Hepatocyte (in vitro differentiated cells): ENCODE data around the gene GTSF1L.

Source experiments
- EZH2phosphoT487 ChIP-seq: fragments of 200-600 bp; sonication (generic); IDR thresholded peaks from one replicate; pipeline ENCODE4 v1.6.1; 2018; ENCODE audit warnings: antibody characterized with exemption, mild to moderate bottlenecking, low read depth, moderate library complexity; ENCODE audit not compliant: unreplicated experiment, severe bottlenecking
- TF ChIP-seq, protein P1 (sequence below): fragments of 200-600 bp; sonication (generic); IDR thresholded peaks from 2 replicates; pipeline ENCODE4 v1.5.1; 2016; ENCODE audit warnings: antibody characterized with exemption, mild to moderate bottlenecking; ENCODE audit not compliant: poor library complexity

DNA sequence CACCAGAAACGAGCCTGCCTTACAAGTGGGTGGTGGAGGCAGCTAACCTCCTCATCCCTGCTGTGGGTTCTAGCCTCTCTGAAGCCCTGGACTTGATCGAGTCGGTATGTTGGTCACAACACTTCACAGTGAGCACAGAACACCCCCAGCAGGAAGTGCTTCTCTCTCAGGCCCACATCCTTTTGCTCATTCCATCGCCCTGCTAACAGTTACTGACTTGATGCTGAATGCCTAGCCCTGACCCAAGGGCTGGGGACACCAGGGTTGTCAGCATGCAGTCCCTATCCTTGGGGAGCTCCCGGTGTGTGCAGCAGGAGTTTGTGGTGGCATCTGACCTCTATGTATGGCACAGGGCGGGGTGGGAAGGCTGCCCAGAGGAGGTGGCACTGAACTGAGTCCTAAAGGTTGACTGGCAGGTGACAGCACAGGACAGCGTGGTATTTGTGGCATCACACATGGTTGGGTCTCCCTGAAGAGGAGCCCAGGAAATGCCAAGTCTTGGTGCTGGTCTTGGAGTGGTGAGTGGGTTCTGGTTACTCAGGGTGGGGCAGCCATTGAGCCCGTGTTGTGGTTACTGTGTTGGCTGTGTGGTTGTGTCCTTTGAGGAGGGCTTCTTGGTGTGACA, 26.7 kb downstream of the GTSF1L start:
- TF ChIP-seq EZH2phosphoT487 = no peak
- TF ChIP-seq, protein P1, sequence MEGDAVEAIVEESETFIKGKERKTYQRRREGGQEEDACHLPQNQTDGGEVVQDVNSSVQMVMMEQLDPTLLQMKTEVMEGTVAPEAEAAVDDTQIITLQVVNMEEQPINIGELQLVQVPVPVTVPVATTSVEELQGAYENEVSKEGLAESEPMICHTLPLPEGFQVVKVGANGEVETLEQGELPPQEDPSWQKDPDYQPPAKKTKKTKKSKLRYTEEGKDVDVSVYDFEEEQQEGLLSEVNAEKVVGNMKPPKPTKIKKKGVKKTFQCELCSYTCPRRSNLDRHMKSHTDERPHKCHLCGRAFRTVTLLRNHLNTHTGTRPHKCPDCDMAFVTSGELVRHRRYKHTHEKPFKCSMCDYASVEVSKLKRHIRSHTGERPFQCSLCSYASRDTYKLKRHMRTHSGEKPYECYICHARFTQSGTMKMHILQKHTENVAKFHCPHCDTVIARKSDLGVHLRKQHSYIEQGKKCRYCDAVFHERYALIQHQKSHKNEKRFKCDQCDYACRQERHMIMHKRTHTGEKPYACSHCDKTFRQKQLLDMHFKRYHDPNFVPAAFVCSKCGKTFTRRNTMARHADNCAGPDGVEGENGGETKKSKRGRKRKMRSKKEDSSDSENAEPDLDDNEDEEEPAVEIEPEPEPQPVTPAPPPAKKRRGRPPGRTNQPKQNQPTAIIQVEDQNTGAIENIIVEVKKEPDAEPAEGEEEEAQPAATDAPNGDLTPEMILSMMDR = no peak
